Caco-2 (cell line): ENCODE data around the gene CEP192. TPM values are rescaled to one million over a fixed set of nuclear protein-coding genes. Genes with fewer than 3 reads are reported as not detected.

Experiments
- BruUV-seq: library from RNA; stranded (reverse); fragments of 400-500 nt; replicated peaks from 2 replicates; lab custom pipeline; 2021; lab: Mats Ljungman, UMichigan
- CTCF ChIA-PET: fragments of 300-600 bp; sonication (Branson Sonifier 250); formaldehyde crosslinking; loops from one replicate; lab custom pipeline; 2022; ENCODE audit warnings: antibody characterized with exemption; lab: Charles Lee
- POLR2A ChIA-PET: fragments of 300-600 bp; sonication (Branson Sonifier 250); formaldehyde crosslinking; loops from one replicate; lab custom pipeline; 2022; ENCODE audit warnings: antibody characterized with exemption; lab: Charles Lee
- DNase-seq, 2 experiments: peaks; one replicate each; pipeline versions ENCODE4 v3.0.0 to v3.0.0-alpha.2; 2020 to 2022
- H3K27me3 ChIP-seq: replicated peaks from 2 replicates; pipeline ENCODE4 v1.6.0; 2011; ENCODE audit warnings: low read length; ENCODE audit not compliant: control insufficient read depth, insufficient read depth
- H3K36me3 ChIP-seq: 2 replicates; pipeline ENCODE4 v1.5.1; 2011; ENCODE audit warnings: low read length; ENCODE audit not compliant: control insufficient read depth, insufficient read depth
- H3K4me1 ChIP-seq: fragments of 250-450 bp; sonication (Bioruptor Pico); 2 replicates; pipeline ENCODE4 v1.5.1; 2020; ENCODE audit warnings: mild to moderate bottlenecking
- H3K4me3 ChIP-seq: 2 replicates; pipeline ENCODE4 v1.5.1; 2011; ENCODE audit warnings: low read depth, mild to moderate bottlenecking, control low read depth, low read length
- H3K9me3 ChIP-seq: fragments of 250-450 bp; sonication (Bioruptor Pico); 2 replicates; pipeline ENCODE4 v1.5.1; 2020; ENCODE audit warnings: mild to moderate bottlenecking, moderate library complexity
- H3K27ac Mint-ChIP-seq: one replicate; pipeline ENCODE4 v1.8.0; 2022; ENCODE audit warnings: mixed read lengths; ENCODE audit not compliant: unreplicated experiment
- H3K27me3 Mint-ChIP-seq: one replicate; pipeline ENCODE4 v1.8.0; 2022; ENCODE audit warnings: mixed read lengths; ENCODE audit not compliant: insufficient read depth, unreplicated experiment
- H3K36me3 Mint-ChIP-seq: one replicate; pipeline ENCODE4 v1.8.0; 2022; ENCODE audit warnings: mild to moderate bottlenecking, mixed read lengths; ENCODE audit not compliant: insufficient read depth, unreplicated experiment
- H3K4me1 Mint-ChIP-seq: one replicate; pipeline ENCODE4 v1.8.0; 2022; ENCODE audit warnings: low read depth, mixed read lengths; ENCODE audit not compliant: unreplicated experiment
- H3K4me3 Mint-ChIP-seq: one replicate; pipeline ENCODE4 v1.8.0; 2022; ENCODE audit warnings: mild to moderate bottlenecking, moderate library complexity, mixed read lengths; ENCODE audit not compliant: unreplicated experiment
- H3K9me3 Mint-ChIP-seq: one replicate; pipeline ENCODE4 v1.8.0; 2022; ENCODE audit warnings: mixed read lengths; ENCODE audit not compliant: unreplicated experiment
- CTCF ChIP-seq, 2 experiments: fragments of 200-600 bp in 1 of 2; IDR thresholded peaks; 1 replicate in 1 of 2; 2 replicates in 1 of 2; pipeline versions ENCODE4 v1.5.1 to v1.8.0; 2011 to 2022; ENCODE audit warnings: antibody characterized with exemption in 1 of 2, control low read depth in 1 of 2, inconsistent platforms in 1 of 2, low read depth in 1 of 2, low read length in 1 of 2, mild to moderate bottlenecking in 1 of 2, moderate library complexity in 1 of 2; ENCODE audit not compliant: insufficient read depth in 1 of 2, severe bottlenecking in 1 of 2, unreplicated experiment in 1 of 2
- intact Hi-C: fragments of 100-400 bp; cut with micrococcal nuclease; formaldehyde crosslinking; loops from one replicate; pipeline ENCODE4 v1.10.0; 2022; ENCODE audit not compliant: unreplicated experiment
- total RNA-seq: library from RNA; stranded (reverse); gene quantifications from 2 replicates; pipeline ENCODE4 v1.2.3, GENCODE V29; 2022

CEP192 gene
- total RNA-seq, 1 experiment from 2014 or later = 33.5 TPM

GRCh38 chr18:13051159-13051558, 60.0 kb downstream of the CEP192 start:
- Mint-ChIP-seq H3K27me3 (no peaks in the 10 kb centered on the region), H3K27ac (no peak overlapping the region), H3K4me1 (no peaks in the 10 kb centered on the region), H3K4me3 (no peak overlapping the region), H3K9me3 (no peaks in the 10 kb centered on the region), H3K36me3 (peaks cover 68% of the 10 kb centered on the region)
- Histone ChIP-seq H3K4me3 (no peak overlapping the region), H3K4me1 (no peaks in the 10 kb centered on the region), H3K9me3 (no peaks in the 10 kb centered on the region), H3K27me3 (no peaks in the 10 kb centered on the region), H3K36me3 (peaks cover 3% of the 10 kb centered on the region)
- DNase-seq = no peak
- intact Hi-C loops = no loop called here
- CTCF ChIA-PET = no interaction called here
- POLR2A ChIA-PET = no interaction called here
- TF ChIP-seq CTCF (IDR thresholded peaks at IDR 0.05; ENCODE audit: insufficient read depth in 1 of 2, low read depth in 1 of 2, low read length in 1 of 2, severe bottlenecking in 1 of 2, unreplicated experiment in 1 of 2) = no peak
- BruUV-seq = no TSS peak

GRCh38 chr18:13051950-13052349, 60.8 kb downstream of the CEP192 start:
- ChIA-PET CTCF (no interaction called here), POLR2A (no interaction called here)
- TF ChIP-seq CTCF (IDR thresholded peaks at IDR 0.05; ENCODE audit: insufficient read depth in 1 of 2, low read depth in 1 of 2, low read length in 1 of 2, severe bottlenecking in 1 of 2, unreplicated experiment in 1 of 2) = no peak
- Mint-ChIP-seq H3K4me1 (no peaks in the 10 kb centered on the region), H3K27ac (no peak overlapping the region), H3K36me3 (peaks cover 67% of the 10 kb centered on the region), H3K9me3 (no peaks in the 10 kb centered on the region), H3K4me3 (no peak overlapping the region), H3K27me3 (no peaks in the 10 kb centered on the region)
- intact Hi-C loops = no loop called here
- Histone ChIP-seq H3K36me3 (peaks cover 3% of the 10 kb centered on the region), H3K4me3 (no peak overlapping the region), H3K27me3 (no peaks in the 10 kb centered on the region), H3K9me3 (no peaks in the 10 kb centered on the region), H3K4me1 (no peaks in the 10 kb centered on the region)
- no peak for DNase-seq
- BruUV-seq = no TSS peak

- ChIA-PET POLR2A (no interaction called here), CTCF (interaction anchor here (1.1 kb wide), 1 partner anchor 105 kb away, joined by 5 read pairs; no protein-coding TSS in a partner anchor)
- Mint-ChIP-seq H3K36me3 (peaks cover 57% of the 10 kb centered on the region), H3K27me3 (no peaks in the 10 kb centered on the region), H3K4me3 (no peak overlapping the region), H3K4me1 (no peaks in the 10 kb centered on the region), H3K9me3 (no peaks in the 10 kb centered on the region), H3K27ac (no peak overlapping the region)
- Histone ChIP-seq H3K9me3 (no peaks in the 10 kb centered on the region), H3K4me1 (no peaks in the 10 kb centered on the region), H3K4me3 (no peak overlapping the region), H3K36me3 (peaks cover 1% of the 10 kb centered on the region), H3K27me3 (no peaks in the 10 kb centered on the region)
- BruUV-seq = no TSS peak
- no peak for DNase-seq
- TF ChIP-seq CTCF (IDR thresholded peaks at IDR 0.05; ENCODE audit: insufficient read depth in 1 of 2, low read depth in 1 of 2, low read length in 1 of 2, severe bottlenecking in 1 of 2, unreplicated experiment in 1 of 2) = no peak
- intact Hi-C loops = no loop called here
These were observed 63.2 kb downstream of the CEP192 start for GRCh38 chr18:13054336-13054735.
